Heart right ventricle (tissue), 16 donors: Measurements from ENCODE around the gene DNAAF3. TPM values are rescaled to one million over a fixed set of nuclear protein-coding genes. Genes with fewer than 3 reads are reported as not detected.
"Not testable (repeated sequence)": the region's sequence is repeated elsewhere in the genome, so short reads cannot be mapped to it uniquely, and the experiment has no call there.

Source experiments
- ATAC-seq, 8 donors: fragments of 200-7000 bp; cut with Tn5 transposase; one replicate each; pipeline ENCODE4 v1.9.1; 2020; ENCODE audit warnings: mild to moderate bottlenecking in 8 of 8, moderate library complexity in 8 of 8, moderate number of reproducible peaks in 1 of 8
- DNase-seq, 2 donors: peaks; one replicate each; pipeline ENCODE4 v3.0.0-alpha.2; 2020
- H3K27ac ChIP-seq, 10 donors: fragments of 200-600 bp; sonication (generic) in 2 of 10; one replicate each; pipeline versions ENCODE4 v1.5.0 to v1.8.0; 2020 to 2022; ENCODE audit warnings: mild to moderate bottlenecking in 3 of 10
- H3K27me3 ChIP-seq, 7 donors: fragments of 200-600 bp; one replicate each; pipeline ENCODE4 v1.8.0; 2021 to 2022; ENCODE audit warnings: mild to moderate bottlenecking in 2 of 7
- H3K36me3 ChIP-seq, 9 donors: fragments of 200-600 bp; sonication (generic) in 1 of 9; one replicate each; pipeline versions ENCODE4 v1.5.0 to v1.8.0; 2020 to 2022; ENCODE audit warnings: mild to moderate bottlenecking in 2 of 9
- H3K4me1 ChIP-seq, 9 donors: fragments of 200-600 bp; sonication (generic) in 1 of 9; one replicate each; pipeline versions ENCODE4 v1.5.0 to v1.8.0; 2020 to 2022; ENCODE audit warnings: mild to moderate bottlenecking in 4 of 9
- H3K4me3 ChIP-seq, 10 donors: fragments of 200-600 bp; sonication (generic) in 2 of 10; one replicate each; pipeline versions ENCODE4 v1.5.0 to v1.8.0; 2020 to 2022; ENCODE audit warnings: mild to moderate bottlenecking in 7 of 10, moderate library complexity in 2 of 10
- H3K9me3 ChIP-seq, 11 donors: fragments of 200-600 bp in 10 of 11; sonication (generic) in 2 of 11; one replicate each; pipeline versions ENCODE4 v1.5.0 to v1.8.0; 2013 to 2022; ENCODE audit warnings: mild to moderate bottlenecking in 2 of 11, control low read depth in 1 of 11, moderate library complexity in 1 of 11
- CTCF ChIP-seq, 9 donors: fragments of 200-600 bp; sonication (generic) in 2 of 9; IDR thresholded peaks; one replicate each; pipeline versions ENCODE4 v1.5.0 to v1.8.0; 2021 to 2022; ENCODE audit warnings: antibody characterized with exemption in 9 of 9, mild to moderate bottlenecking in 5 of 9, moderate library complexity in 1 of 9
- WGBS, 2 donors: extraction: QIAGEN DNeasy Blood & Tissue Kit; methylation state at CpG; one replicate each; pipeline ENCODE4 v1.1.7; 2013; ENCODE audit warnings: inconsistent platforms in 1 of 2; 5-methylcytosine and 5-hydroxymethylcytosine counted together
- intact Hi-C, 10 donors: fragments of 100-400 bp; cut with DNase I; formaldehyde crosslinking; loops; one replicate each; pipeline versions ENCODE4 v1.11.1 to v1.14.2; 2022
- polyA plus RNA-seq, 2 donors: library from polyadenylated mRNA; stranded (reverse); fragments of 200-250 nt; gene quantifications; one replicate each; pipeline ENCODE4 v1.2.3, GENCODE V29; 2013
- total RNA-seq, 10 donors: library from RNA; stranded (reverse); fragmentation: NEBNext Ultra II Directional in 3 of 10; extraction: Animal tissue kit (Norgen Biotek cat#: 25700) in 3 of 10; gene quantifications; one replicate each; pipeline versions ENCODE4 v1.2.1 to v1.2.4, GENCODE V29; 2021 to 2023
- donor health status: Arrhythmogenic right ventricular cardiomyopathy.
- donor health status: ischemic (EF 13 %, LVEDD 7.1; RV severe dilation, severe dysfunction).
- donor health status: healthy with polysubstance abuse.
- donor health status: DM: no; HTN: yes; CAD: no.
- donor health status: DM: no; HTN: no; CAD: no.
- donor health status: ischemic (EF 25% LVEDD 6.9; RV normal size, moderate dysfunction).
- donor health status: ischemic (EF 25% LVEDD 5.7; RV mildly dilated, moderate dysfunction).
- donor health status: healthy.
- donor health status: DM: yes; HTN: yes; CAD: no.
- donor health status: Ischemic cardiomyopathy.
- donor health status: ischemic (EF 35%, LVEDD 5.7; RV mildly dilated, moderate dysfunction).
- donor health status: nonischemic (EF 11% LVEDD 7.7; RV severe dilation, severe dysfunction).
- donor health status: DM: yes; HTN: yes; CAD: no.
- donor health status: PGD.
- donor health status: ischemic (EF 29% LVEDD 5.4; RV normal size, mild dysfunction).
- donor health status: nonischemic (EF 23%, LVEDD 6.1; RV moderate dilation, normal function).

The DNAAF3 gene
- total and polyA plus RNA-seq, 12 donors: 0.37 to 5.9 (median 2.4) TPM

DNA sequence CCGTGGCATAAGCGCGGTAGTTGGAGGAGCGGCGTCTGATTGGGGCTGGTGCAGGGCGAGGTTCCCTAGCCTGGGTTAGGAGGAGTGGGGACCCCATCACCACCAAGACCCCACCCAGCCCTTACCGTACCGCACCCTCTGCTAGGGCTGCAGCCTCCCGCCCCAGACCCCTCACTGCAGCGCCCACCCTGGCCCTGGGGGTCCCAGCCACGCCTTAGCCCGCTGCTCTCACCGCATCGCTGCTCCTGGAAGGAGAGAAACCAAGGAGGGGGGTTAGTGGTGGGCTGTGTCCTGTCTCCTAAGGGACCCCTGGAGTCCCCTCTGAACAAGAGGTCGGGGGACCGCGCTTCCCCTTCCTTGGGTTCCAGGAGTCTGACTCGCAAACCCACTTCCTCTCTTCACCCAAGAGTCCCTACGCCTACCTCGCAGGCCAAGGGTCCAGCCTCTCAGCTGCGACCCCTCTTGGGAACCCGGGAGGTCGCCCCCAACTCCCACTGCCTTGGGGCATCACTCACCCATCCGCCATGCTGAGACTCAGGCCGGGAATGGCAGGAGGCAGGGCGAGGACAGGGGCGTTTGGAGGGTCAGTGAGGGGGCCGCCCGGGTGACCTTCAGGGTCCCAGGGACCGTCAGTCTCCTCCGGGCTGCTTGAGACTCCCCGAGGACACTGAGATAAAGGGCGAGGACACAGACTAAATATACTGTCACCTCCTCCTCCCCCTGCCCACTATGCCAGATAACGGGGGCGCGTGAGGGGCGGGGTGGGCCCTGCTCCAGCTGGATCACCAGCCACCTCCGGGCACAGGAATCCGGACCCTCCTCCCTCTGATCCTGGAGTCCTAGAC, 9.1 kb downstream of the DNAAF3 start, which contains the start of gene TNNI3:
Gene TNNI3, minus strand, starts transcription at position 669 of the 845 bp plus-strand sequence. Its CDS starts 143 bp downstream, at position 526.
- no peaks in the 10 kb centered on the region for H3K9me3 ChIP-seq
- WGBS, 2 donors: 16 to 25% methylated on average over 39 of the region's 39 CpGs
- H3K27ac ChIP-seq: peak within 1 kb of the TSS; percentile 68 to 100 (median 92)
- H3K27me3 ChIP-seq: peaks cover 0 to 58% (median 41%) of the 10 kb centered on the region in 7 donors
- DNase-seq (peak; percentile 66 to 74), ATAC-seq (peak; percentile 32 to 70 (median 60))
- H3K36me3 ChIP-seq: peaks cover 0 to 56% (median 0%) of the 10 kb centered on the region in 9 donors
- no peak for TF ChIP-seq CTCF (IDR thresholded peaks at IDR 0.05)
- intact Hi-C loops: no loop called here
- H3K4me1 ChIP-seq: peaks cover 0 to 42% (median 15%) of the 10 kb centered on the region in 9 donors
- peak within 1 kb of the TSS; percentile 26 to 78 (median 64) for H3K4me3 ChIP-seq

- WGBS, 2 donors: 2 to 4% methylated on average over 52 of the region's 52 CpGs
- intact Hi-C loops: no loop called here
- DNase-seq (peak; percentile 69 to 70), ATAC-seq (peak in 7 of 8 donors; percentile 23 to 67 (median 48))
- TF ChIP-seq CTCF (IDR thresholded peaks at IDR 0.05): no peak
- Histone ChIP-seq H3K36me3 (peaks cover 0 to 56% (median 0%) of the 10 kb centered on the region in 9 donors), H3K9me3 (peaks cover 0 to 7% (median 0%) of the 10 kb centered on the region in 11 donors), H3K4me1 (peaks cover 0 to 48% (median 15%) of the 10 kb centered on the region in 9 donors), H3K4me3 (peak overlapping the region; percentile 26 to 78 (median 64)), H3K27ac (peak overlapping the region in 9 of 10 donors; percentile 77 to 100 (median 95)), H3K27me3 (peaks cover 0 to 49% (median 32%) of the 10 kb centered on the region in 7 donors)
Measured at GRCh38 chr19:55156202-55157063, 10.0 kb downstream of the DNAAF3 start.

- H3K27ac ChIP-seq: peak overlapping the region in 5 of 10 donors; percentile 61 to 100 (median 95)
- H3K9me3 ChIP-seq, intact Hi-C loops, ATAC-seq, DNase-seq: not testable (repeated sequence)
- peaks cover 0 to 56% (median 0%) of the 10 kb centered on the region in 9 donors for H3K36me3 ChIP-seq
- WGBS, 2 donors: 7 to 10% methylated on average over 5 of the region's 5 CpGs
- peak overlapping the region; percentile 26 to 78 (median 64) for H3K4me3 ChIP-seq
- H3K27me3 ChIP-seq: peaks cover 0 to 43% (median 26%) of the 10 kb centered on the region in 7 donors
- peaks cover 3 to 48% (median 14%) of the 10 kb centered on the region in 9 donors for H3K4me1 ChIP-seq
Measured at GRCh38 chr19:55155784-55156183, 10.6 kb downstream of the DNAAF3 start.

DNA sequence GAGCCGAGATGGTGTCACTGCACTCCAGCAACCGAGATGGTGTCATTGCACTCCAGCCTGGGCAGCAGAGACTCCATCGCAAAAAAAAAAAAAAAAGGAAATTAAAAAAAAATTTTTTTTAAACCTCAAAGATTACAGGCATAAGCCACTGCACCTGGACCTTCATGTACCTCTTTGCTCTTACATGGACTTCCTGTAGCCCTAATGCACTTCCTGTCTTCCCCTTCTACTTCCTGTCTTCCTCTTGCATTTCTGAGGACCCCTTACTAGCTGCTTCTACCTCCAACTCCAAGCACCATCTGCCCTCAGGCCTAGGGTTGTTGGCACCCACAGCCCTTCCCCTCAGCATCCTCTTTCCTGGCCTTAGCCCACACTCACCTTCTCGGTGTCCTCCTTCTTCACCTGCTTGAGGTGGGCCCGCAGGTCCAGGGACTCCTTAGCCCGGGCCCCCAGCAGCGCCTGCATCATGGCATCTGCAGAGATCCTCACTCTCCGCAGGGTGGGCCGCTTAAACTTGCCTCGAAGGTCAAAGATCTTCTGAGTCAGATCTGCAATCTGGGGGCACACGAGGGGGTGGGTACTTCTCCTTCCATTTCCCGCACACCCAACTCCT, 12.7 kb downstream of the DNAAF3 start:
- H3K4me1 ChIP-seq: peaks cover 0 to 42% (median 11%) of the 10 kb centered on the region in 9 donors
- DNase-seq: no peak
- ATAC-seq: no peak
- WGBS, 2 donors: 69 to 72% methylated on average over 12 of the region's 12 CpGs
- peak overlapping the region in 8 of 10 donors; percentile 32 to 69 (median 56) for H3K4me3 ChIP-seq
- peaks cover 0 to 41% (median 31%) of the 10 kb centered on the region in 7 donors for H3K27me3 ChIP-seq
- intact Hi-C loops: no loop called here
- H3K27ac ChIP-seq: peak overlapping the region in 4 of 10 donors; percentile 10 to 80 (median 34)
- TF ChIP-seq CTCF (IDR thresholded peaks at IDR 0.05): no peak
- peaks cover 0 to 58% (median 0%) of the 10 kb centered on the region in 9 donors for H3K36me3 ChIP-seq
- H3K9me3 ChIP-seq: peaks cover 0 to 7% (median 0%) of the 10 kb centered on the region in 11 donors
